Measurements from ENCODE around the gene SNTB2.

DNA sequence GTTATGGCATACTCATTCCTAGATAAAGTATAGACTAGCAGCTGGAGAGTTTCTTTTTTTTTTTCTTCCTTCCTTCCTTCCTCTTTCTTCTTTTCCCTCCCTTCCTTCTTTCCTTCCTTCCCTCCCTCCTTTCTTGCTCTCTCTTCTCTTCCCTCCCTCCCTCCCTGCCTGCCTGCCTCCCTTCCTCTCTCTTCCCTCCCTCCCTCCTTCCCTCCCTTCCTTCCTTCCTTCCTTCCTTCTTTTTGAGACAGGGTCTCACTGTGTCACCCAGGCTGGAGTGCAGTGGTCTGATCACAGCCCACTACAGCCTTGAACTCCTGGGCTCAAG lies 7.0 kb upstream of the SNTB2 start:
- TF ChIP-seq, protein P1, sequence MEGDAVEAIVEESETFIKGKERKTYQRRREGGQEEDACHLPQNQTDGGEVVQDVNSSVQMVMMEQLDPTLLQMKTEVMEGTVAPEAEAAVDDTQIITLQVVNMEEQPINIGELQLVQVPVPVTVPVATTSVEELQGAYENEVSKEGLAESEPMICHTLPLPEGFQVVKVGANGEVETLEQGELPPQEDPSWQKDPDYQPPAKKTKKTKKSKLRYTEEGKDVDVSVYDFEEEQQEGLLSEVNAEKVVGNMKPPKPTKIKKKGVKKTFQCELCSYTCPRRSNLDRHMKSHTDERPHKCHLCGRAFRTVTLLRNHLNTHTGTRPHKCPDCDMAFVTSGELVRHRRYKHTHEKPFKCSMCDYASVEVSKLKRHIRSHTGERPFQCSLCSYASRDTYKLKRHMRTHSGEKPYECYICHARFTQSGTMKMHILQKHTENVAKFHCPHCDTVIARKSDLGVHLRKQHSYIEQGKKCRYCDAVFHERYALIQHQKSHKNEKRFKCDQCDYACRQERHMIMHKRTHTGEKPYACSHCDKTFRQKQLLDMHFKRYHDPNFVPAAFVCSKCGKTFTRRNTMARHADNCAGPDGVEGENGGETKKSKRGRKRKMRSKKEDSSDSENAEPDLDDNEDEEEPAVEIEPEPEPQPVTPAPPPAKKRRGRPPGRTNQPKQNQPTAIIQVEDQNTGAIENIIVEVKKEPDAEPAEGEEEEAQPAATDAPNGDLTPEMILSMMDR (conservative IDR thresholded peaks at IDR 0.05), result no peak
- no peak for TF ChIP-seq EZH2 (IDR thresholded peaks at IDR 0.05; ENCODE audit: low read depth)

Data from PC-9 (cell line).